Stimulated activated naive B cell treated with anti-CD40 and anti-IgM and Interleukin-4, amounts not matched to agents 10 μg/mL and 1 μg/mL and 100 μg/mL, for 72 hours (primary cell): ENCODE data around the gene SIK3.
A peak's percentile ranks its signal among the peaks of the same experiment; 100 is the strongest.

ENCODE experiments used
- ATAC-seq, 2 donors: fragments of 150-1000 bp; cut with Tn5 transposase; replicated peaks; 2 replicates each; pipeline ENCODE4 v1.10.0; 2021; ENCODE audit warnings: moderate library complexity in 1 of 2
- DNase-seq: peaks from one replicate; pipeline ENCODE4 v3.0.0; 2021
- H3K27ac Mint-ChIP-seq: one replicate; pipeline ENCODE4 v1.8.0; 2022; ENCODE audit warnings: mild to moderate bottlenecking, mixed read lengths
- H3K27me3 Mint-ChIP-seq, 2 donors: one replicate each; pipeline ENCODE4 v1.8.0; 2022; ENCODE audit warnings: mixed read lengths in 2 of 2
- H3K36me3 Mint-ChIP-seq, 2 donors: one replicate each; pipeline ENCODE4 v1.8.0; 2022; ENCODE audit warnings: mixed read lengths in 2 of 2, mild to moderate bottlenecking in 1 of 2
- H3K4me1 Mint-ChIP-seq, 2 donors: one replicate each; pipeline ENCODE4 v1.8.0; 2022; ENCODE audit warnings: mixed read lengths in 2 of 2, mild to moderate bottlenecking in 1 of 2
- H3K4me3 Mint-ChIP-seq, 2 donors: one replicate each; pipeline ENCODE4 v1.8.0; 2022; ENCODE audit warnings: mild to moderate bottlenecking in 2 of 2, mixed read lengths in 2 of 2, moderate library complexity in 1 of 2
- H3K9me3 Mint-ChIP-seq, 2 donors: one replicate each; pipeline ENCODE4 v1.8.0; 2022; ENCODE audit warnings: mixed read lengths in 2 of 2, mild to moderate bottlenecking in 1 of 2

Gene SIK3

DNA sequence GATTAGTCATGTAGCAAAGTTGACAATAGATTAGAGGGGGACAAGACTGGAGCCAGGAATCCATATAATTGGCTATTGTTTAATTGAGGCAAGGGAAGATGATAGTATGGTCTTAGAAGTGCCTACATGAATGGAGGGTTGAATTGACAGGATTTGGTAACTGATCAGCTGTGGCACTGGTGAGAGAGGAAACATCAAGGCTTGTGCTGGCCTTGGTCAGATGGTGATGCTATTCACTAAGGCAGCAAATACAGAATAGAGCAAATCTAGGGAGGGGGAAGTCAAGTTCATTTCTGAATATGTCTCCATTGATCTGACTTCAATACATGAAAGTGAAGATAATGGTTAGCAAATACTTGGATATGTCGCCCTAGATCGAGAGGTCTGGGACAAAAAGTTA, 206.5 kb downstream of the SIK3 start:
- no peaks in the 10 kb centered on the region for H3K27me3 Mint-ChIP-seq
- H3K27ac Mint-ChIP-seq, result no peak overlapping the region
- H3K4me3 Mint-ChIP-seq, result no peak overlapping the region
- DNase-seq (no peak), ATAC-seq (no peak)
- H3K36me3 Mint-ChIP-seq, result peaks cover 30 to 45% of the 10 kb centered on the region in 2 donors
- H3K9me3 Mint-ChIP-seq, result no peaks in the 10 kb centered on the region
- peaks cover 14 to 32% of the 10 kb centered on the region in 2 donors for H3K4me1 Mint-ChIP-seq

DNA sequence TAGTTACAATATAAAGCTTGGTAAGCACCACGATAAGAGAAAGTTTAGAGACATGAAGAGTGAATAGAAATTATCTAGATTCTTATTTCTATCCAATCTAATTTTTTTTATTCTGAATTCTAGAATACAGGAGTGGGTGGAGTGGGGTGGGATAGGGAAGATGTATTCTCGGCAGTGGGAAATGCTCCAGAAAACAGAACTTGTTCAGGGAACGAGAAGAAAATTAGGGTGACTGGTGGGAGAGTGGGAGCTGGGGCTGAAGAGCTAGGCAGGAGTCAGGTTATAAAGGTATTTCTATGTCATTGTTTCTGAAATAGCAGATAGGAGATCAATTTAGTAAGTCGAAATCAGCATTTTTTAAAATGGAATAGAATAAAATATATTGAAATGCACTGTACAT, 207.6 kb downstream of the SIK3 start:
- Mint-ChIP-seq H3K27me3 (no peaks in the 10 kb centered on the region), H3K9me3 (no peaks in the 10 kb centered on the region)

DNA sequence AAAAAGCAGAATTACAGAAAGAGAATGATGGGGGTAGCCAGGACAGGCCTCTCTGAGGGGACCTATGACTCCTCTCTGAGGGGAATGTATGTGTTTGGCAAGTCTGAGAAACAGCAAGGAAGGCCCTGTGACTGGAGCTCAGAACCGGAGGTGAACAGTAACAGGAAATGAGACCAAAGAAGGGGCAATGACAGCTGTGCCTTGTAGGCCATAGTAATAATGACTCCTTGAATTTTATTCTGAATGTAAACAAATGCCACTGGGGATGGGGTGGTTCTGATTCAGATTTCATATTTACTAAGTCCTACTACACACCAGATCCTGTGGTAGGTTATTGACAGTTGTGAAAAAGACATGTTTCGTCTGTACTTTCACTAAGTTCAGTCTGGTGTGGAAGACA, 208.0 kb downstream of the SIK3 start:
- H3K4me1 Mint-ChIP-seq, result peaks cover 10 to 25% of the 10 kb centered on the region in 2 donors
- peaks cover 31 to 40% of the 10 kb centered on the region in 2 donors for H3K36me3 Mint-ChIP-seq
- H3K27me3 Mint-ChIP-seq, result no peaks in the 10 kb centered on the region
- ATAC-seq, result no peak
- H3K4me3 Mint-ChIP-seq, result no peak overlapping the region
- H3K27ac Mint-ChIP-seq, result peak overlapping the region; percentile 48
- DNase-seq, result no peak
- H3K9me3 Mint-ChIP-seq, result no peaks in the 10 kb centered on the region

More for the DNA sequence above, 207.6 kb downstream of the SIK3 start:
- no peak for ATAC-seq
- DNase-seq, result no peak
- H3K27ac Mint-ChIP-seq, result no peak overlapping the region
- H3K4me1 Mint-ChIP-seq, result peaks cover 12 to 29% of the 10 kb centered on the region in 2 donors
- peaks cover 32 to 42% of the 10 kb centered on the region in 2 donors for H3K36me3 Mint-ChIP-seq
- no peak overlapping the region for H3K4me3 Mint-ChIP-seq

DNA sequence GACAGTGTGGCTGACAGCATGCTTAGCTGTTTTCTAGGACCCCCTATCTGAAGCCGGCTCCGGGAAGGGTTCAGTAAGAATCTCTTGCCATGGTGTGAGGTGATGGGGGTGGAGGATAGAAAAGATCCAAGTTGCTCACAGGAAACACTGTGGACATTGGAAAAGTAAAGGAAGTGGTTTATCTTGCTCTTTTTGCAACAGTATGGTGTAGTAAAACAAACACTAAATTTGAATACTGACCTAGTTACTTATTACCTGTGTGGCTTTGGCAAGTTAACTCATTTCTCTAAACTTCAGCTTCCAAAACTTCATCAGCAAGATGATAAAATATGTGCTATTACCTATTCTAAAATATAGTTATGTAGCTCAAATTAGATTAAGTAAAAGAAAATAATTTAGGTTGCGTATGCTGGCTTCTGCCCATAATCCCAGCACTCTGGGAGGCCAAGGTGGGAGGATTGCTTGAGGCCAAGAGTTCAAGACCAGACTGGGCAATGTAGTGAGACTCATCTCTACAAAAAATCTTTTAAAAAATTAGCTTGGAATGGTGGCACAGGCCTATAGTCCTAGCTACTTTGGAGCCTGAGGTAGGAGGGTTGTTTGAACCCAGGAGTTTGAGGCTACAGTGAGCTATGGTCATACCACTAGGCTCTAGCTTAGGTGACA, 209.2 kb downstream of the SIK3 start:
- no peaks in the 10 kb centered on the region for H3K27me3 Mint-ChIP-seq
- DNase-seq, result no peak
- H3K27ac Mint-ChIP-seq, result no peak overlapping the region
- peaks cover 26 to 30% of the 10 kb centered on the region in 2 donors for H3K36me3 Mint-ChIP-seq
- no peak for ATAC-seq
- H3K4me1 Mint-ChIP-seq, result peaks cover 7 to 21% of the 10 kb centered on the region in 2 donors
- H3K4me3 Mint-ChIP-seq, result no peak overlapping the region
- H3K9me3 Mint-ChIP-seq, result no peaks in the 10 kb centered on the region

DNA sequence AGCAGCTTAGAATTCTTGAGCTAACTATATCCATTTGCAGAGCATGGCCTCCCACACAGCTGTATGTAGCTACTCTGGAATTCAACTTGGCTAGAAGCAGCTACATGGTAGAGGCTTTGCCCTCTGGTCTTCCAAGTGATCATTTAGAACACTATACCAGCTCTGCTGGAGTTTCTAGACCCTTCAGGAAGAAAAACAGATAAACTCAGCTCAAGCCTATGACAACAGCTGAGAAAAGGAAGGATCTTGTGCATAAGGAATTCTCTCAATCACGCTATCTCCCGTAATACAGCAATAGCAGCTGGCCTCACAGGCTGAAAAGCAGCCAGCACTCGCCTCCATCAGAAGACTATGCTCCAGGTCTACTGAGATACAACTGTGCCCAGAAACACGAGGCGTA, 210.2 kb downstream of the SIK3 start:
- no peak for ATAC-seq
- no peaks in the 10 kb centered on the region for H3K27me3 Mint-ChIP-seq
- peaks cover 19 to 23% of the 10 kb centered on the region in 2 donors for H3K36me3 Mint-ChIP-seq
- no peak overlapping the region for H3K4me3 Mint-ChIP-seq
- H3K9me3 Mint-ChIP-seq, result no peaks in the 10 kb centered on the region
- H3K27ac Mint-ChIP-seq, result no peak overlapping the region
- DNase-seq, result no peak
- H3K4me1 Mint-ChIP-seq, result peaks cover 7 to 21% of the 10 kb centered on the region in 2 donors

DNA sequence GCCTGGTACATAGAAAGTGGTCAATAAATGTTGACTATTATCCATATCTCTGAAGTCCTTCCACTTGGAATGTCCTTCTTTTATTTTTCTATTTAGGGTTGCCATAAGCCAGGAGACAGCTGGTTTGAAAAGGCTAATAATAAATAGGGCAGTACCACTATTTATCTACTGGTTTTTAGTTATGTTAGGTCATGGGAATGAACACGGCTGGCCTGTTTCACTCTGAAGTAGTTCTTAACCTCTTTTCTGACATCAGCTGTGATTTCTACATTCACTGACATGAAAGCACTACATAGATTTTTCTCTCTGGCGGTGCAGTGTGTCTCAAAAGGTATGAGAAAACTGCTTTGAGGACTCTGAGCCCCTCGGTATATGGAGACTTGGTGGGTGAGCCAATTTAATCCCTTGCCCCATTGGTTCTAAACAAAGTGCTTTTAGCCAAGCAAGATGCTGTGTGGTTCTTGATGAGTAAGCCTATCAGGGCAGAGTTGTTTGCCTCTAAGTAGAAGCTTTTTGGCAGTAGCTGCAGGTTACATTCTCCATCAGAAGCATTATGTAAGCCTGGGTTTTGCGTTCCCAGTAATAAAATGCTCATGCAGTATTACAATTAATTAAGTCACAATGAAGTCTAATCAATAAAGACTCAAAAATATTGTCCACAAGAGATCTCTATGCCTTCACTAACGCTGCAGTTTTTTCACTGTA, 212.1 kb downstream of the SIK3 start:
- DNase-seq (no peak), ATAC-seq (no peak)
- Mint-ChIP-seq H3K36me3 (peaks cover 13% of the 10 kb centered on the region in 2 donors), H3K9me3 (no peaks in the 10 kb centered on the region), H3K27me3 (no peaks in the 10 kb centered on the region), H3K4me3 (no peak overlapping the region), H3K27ac (no peak overlapping the region), H3K4me1 (peaks cover 7 to 11% of the 10 kb centered on the region in 2 donors)

DNA sequence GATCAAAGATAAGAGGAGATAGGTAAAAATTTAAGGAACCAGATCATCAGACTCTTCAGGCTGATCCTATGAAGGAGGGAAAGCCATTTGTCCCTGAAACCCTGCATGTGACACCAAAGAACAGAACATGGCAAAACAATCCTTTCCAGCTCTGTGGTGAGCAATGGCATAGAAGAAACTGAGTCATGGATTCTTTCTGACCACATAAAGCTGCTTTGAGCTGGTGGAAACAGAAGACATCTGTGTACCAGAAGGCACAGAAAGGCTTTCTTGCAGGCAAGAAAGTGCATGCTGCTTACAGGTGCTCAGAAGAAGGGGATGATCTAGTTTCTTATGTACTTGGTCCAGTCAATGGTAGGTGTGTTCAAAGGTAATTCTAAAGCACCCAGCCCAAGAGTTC, 215.8 kb downstream of the SIK3 start:
- DNase-seq (no peak), ATAC-seq (no peak)
- Mint-ChIP-seq H3K27me3 (no peaks in the 10 kb centered on the region), H3K4me3 (no peak overlapping the region), H3K4me1 (peaks cover 7 to 10% of the 10 kb centered on the region in 2 donors), H3K36me3 (peaks cover 7 to 16% of the 10 kb centered on the region in 2 donors), H3K9me3 (no peaks in the 10 kb centered on the region), H3K27ac (no peak overlapping the region)

DNA sequence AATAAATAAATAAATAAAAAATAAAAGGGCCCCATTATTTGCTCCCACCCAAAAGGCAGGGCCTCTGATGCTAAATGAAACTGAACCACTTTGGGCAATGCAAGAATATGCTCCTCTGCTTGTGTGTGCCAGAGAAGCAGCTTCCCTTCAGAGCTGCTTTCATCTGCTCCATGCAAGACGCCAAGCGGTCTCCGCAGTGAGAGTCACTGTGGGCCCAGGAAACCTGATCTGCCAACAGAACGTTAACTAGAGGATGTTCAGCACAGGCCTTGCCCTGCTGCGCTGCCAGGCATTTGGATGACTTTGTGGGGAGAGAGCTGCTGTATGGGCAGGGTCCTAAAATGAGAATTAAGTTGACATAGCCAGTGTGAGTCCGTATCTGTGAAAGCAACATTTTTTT, 217.1 kb downstream of the SIK3 start:
- no peak overlapping the region for H3K27ac Mint-ChIP-seq
- ATAC-seq, result no peak
- H3K36me3 Mint-ChIP-seq, result peaks cover 5 to 20% of the 10 kb centered on the region in 2 donors
- H3K9me3 Mint-ChIP-seq, result no peaks in the 10 kb centered on the region
- peaks cover 7 to 17% of the 10 kb centered on the region in 2 donors for H3K4me1 Mint-ChIP-seq
- H3K27me3 Mint-ChIP-seq, result no peaks in the 10 kb centered on the region
- no peak for DNase-seq
- H3K4me3 Mint-ChIP-seq, result no peak overlapping the region

DNA sequence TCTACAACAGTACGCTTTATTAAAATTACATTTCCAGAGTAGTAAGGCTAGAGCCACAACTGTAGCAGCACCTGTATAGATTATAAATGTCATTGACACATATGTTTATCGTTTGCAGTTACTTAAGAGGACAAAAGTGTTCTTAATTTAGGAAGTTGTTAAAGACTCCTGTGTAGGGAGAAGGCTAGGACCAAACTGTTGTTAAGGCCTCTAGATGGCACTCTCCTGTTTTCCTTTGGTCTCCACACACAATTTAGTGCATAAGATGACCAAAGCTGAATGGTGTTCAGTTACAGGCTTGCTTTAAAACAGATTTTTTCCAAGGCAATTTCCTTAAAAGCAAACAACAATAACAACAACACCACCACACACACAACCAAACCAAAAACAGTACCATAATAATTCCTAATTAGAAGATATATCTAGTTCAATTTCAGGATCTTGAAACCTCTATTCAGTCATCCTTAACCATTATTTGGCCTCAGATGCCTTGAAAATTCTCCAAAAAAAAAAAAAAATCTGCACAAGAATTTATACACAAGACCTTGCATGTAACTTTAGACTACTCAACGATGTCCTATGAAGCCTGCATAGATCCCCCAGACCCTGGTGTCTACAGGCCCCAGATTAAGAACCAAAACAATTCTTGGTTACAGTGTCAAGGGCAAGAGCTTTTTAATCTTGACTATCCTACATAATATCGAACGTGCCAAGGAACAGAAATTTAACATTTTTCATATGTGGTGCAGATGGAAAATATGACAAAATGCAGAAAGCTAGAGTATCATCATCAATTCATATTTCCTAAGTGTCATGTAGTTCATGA, 218.2 kb downstream of the SIK3 start:
- DNase-seq, result no peak
- peaks cover 12 to 27% of the 10 kb centered on the region in 2 donors for H3K36me3 Mint-ChIP-seq
- no peak overlapping the region for H3K27ac Mint-ChIP-seq
- no peaks in the 10 kb centered on the region for H3K9me3 Mint-ChIP-seq
- H3K4me3 Mint-ChIP-seq, result no peak overlapping the region
- H3K27me3 Mint-ChIP-seq, result no peaks in the 10 kb centered on the region
- peaks cover 7 to 17% of the 10 kb centered on the region in 2 donors for H3K4me1 Mint-ChIP-seq
- peak; percentile 84 to 89 for ATAC-seq

DNA sequence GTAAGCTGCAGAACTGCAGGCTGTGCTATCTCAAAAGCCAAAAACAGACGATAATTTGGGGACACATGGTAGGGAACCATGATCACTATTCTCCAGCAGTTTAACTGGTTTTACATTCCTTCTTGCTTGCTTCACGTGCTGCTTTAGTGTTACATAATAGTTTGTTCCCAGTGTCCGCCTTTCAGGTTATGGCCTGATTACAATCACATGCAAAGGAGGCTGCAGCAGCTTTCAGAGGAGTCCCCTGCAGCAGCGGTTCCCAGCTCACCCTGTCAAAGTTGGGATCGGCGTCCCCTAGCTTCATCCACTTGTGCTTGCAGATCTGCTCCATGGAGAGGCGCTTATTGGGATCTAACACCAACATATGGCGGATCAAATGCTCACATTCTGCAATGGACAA, 221.6 kb downstream of the SIK3 start:
- no peak for ATAC-seq
- no peak overlapping the region for H3K4me3 Mint-ChIP-seq
- no peak for DNase-seq
- H3K36me3 Mint-ChIP-seq, result peaks cover 19 to 53% of the 10 kb centered on the region in 2 donors
- no peaks in the 10 kb centered on the region for H3K27me3 Mint-ChIP-seq
- H3K9me3 Mint-ChIP-seq, result no peaks in the 10 kb centered on the region
- H3K4me1 Mint-ChIP-seq, result peaks cover 7 to 17% of the 10 kb centered on the region in 2 donors
- H3K27ac Mint-ChIP-seq, result no peak overlapping the region

DNA sequence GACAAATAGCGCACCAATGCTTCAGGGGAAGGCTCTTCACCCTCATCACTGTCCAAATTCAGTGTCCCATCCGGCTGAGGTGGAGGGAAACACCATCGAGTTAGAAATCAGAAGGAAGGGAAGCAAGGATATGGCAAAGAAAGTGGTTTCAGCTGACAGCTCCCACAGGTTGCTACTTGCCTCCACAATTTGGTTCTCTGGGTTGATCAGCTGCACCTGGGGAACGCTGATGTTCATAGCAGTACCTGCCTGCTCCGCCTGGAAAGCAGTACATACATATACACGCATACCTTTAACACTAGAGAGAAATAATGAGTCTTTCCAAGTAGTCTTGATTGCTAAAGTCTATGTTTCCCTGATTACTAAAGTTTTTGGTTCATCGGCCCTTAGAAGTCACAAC, 223.0 kb downstream of the SIK3 start:
- H3K36me3 Mint-ChIP-seq, result peaks cover 25 to 54% of the 10 kb centered on the region in 2 donors
- DNase-seq, result no peak
- no peak for ATAC-seq
- H3K9me3 Mint-ChIP-seq, result no peaks in the 10 kb centered on the region
- peaks cover 7 to 18% of the 10 kb centered on the region in 2 donors for H3K4me1 Mint-ChIP-seq
- no peak overlapping the region for H3K4me3 Mint-ChIP-seq
- no peaks in the 10 kb centered on the region for H3K27me3 Mint-ChIP-seq
- H3K27ac Mint-ChIP-seq, result no peak overlapping the region

DNA sequence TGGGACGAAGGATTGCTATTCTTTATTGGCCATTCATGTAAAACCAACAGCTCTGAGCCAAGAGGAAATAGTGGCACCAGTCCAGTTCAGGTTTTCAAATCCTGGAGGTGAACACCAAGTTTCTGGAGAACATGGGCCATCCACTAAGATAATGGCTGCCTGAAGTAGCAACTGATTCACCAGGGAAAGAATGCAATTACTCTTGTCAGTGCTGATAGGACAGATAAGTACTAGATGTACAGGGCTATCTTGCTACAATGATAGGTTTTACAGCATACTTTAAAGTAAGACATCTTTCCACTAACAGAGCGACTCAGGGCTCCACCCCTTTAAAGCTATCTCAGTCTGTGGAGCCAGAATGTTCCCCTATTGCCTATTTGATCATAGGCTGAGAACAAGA, 224.0 kb downstream of the SIK3 start:
- ATAC-seq (no peak), DNase-seq (no peak)
- H3K27me3 Mint-ChIP-seq, result no peaks in the 10 kb centered on the region
- H3K27ac Mint-ChIP-seq, result no peak overlapping the region
- no peak overlapping the region for H3K4me3 Mint-ChIP-seq
- peaks cover 25 to 60% of the 10 kb centered on the region in 2 donors for H3K36me3 Mint-ChIP-seq
- H3K4me1 Mint-ChIP-seq, result peaks cover 11 to 20% of the 10 kb centered on the region in 2 donors
- H3K9me3 Mint-ChIP-seq, result no peaks in the 10 kb centered on the region

DNA sequence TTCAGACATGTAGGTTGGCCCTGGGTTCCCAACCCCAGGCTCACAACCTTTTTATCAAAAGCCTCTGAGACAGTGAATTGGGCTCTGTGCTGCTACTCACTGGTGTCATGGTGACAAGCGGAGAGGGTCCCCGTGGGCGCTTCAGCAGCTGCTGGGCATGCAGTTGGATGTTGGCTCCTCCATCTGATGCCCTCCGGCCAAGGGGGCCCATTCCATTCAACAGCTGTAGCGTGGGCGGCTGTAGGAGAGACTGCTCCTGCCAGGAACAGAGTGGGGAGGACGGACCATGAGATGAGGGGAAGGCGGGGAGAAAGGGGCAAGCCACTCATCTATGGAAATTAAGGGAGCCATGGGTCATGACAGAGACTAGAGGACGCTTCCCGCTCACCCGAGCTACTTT, 224.8 kb downstream of the SIK3 start:
- Mint-ChIP-seq H3K9me3 (no peaks in the 10 kb centered on the region), H3K4me1 (peaks cover 10 to 20% of the 10 kb centered on the region in 2 donors), H3K27me3 (no peaks in the 10 kb centered on the region), H3K36me3 (peaks cover 28 to 59% of the 10 kb centered on the region in 2 donors), H3K4me3 (no peak overlapping the region), H3K27ac (peak overlapping the region; percentile 37)
- DNase-seq, result no peak
- ATAC-seq, result no peak

DNA sequence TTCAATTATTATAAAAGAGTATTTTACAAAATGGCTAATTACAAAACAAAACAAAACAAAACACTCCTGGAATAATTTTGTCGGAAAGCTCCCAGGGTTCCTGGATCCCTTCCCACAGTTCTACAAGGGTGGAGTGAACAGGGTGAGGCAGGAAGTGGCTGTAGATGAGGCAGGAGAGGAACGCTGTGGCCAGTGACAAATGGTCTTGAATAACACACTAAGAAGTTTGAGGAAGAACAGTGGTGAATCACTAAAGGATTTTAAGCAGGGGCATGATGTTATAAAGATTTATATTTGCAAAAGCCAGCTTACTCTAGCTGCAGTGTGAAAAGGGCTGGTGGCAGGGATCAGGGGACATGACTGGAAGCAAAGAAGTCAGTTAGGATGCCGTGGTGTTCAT, 227.0 kb downstream of the SIK3 start:
- ATAC-seq (no peak), DNase-seq (no peak)
- H3K9me3 Mint-ChIP-seq, result no peaks in the 10 kb centered on the region
- no peak overlapping the region for H3K27ac Mint-ChIP-seq
- H3K4me3 Mint-ChIP-seq, result no peak overlapping the region
- no peaks in the 10 kb centered on the region for H3K27me3 Mint-ChIP-seq
- H3K36me3 Mint-ChIP-seq, result peaks cover 40 to 71% of the 10 kb centered on the region in 2 donors
- H3K4me1 Mint-ChIP-seq, result peaks cover 10 to 13% of the 10 kb centered on the region in 2 donors
